ENCODE data around the gene AARS2. TPM values are rescaled to one million over a fixed set of nuclear protein-coding genes. Genes with fewer than 3 reads are reported as not detected.

Gene AARS2
- total and polyA plus RNA-seq, 2 of the 8 experiments (the other 6 are each of a cell fraction or from before 2014, with no cell fraction given) = 8.6 to 20.4 TPM

GRCh38 chr6:44286747-44287146 is 26.4 kb downstream of the AARS2 start:
- no peak overlapping the region for H3K14ac ChIP-seq (ENCODE audit: insufficient read length)
- no peak overlapping the region for H2BK5ac ChIP-seq (ENCODE audit: low read depth, low read length)
- no peak overlapping the region for H2BK20ac ChIP-seq (ENCODE audit: low read length)
- WGBS, 2 experiments (ENCODE audit: extremely low coverage in 1 of 2, insufficient coverage in 1 of 2, insufficient read length in 1 of 2, insufficient replicate concordance in 2 of 2, low coverage in 1 of 2, low lambda C conversion rate in 2 of 2, missing lambda C conversion rate in 1 of 2) = 42% methylated on average over 2 of the region's 2 CpGs; no CpG with 5 or more reads in 1 of the 2 experiments
- H4K5ac ChIP-seq (ENCODE audit: insufficient read length, low read depth, low read length) = no peak overlapping the region
- H4K8ac ChIP-seq (ENCODE audit: extremely low read depth, insufficient read depth, low read length) = no peak overlapping the region
- no peak overlapping the region for H2BK120ac ChIP-seq (replicated peaks; ENCODE audit: low read depth, low read length)
- DNase-seq (ENCODE audit: low read depth in 1 of 2, low spot score in 2 of 2) (no peak), FAIRE-seq (no peak)
- CTCF ChIA-PET (ENCODE audit: partially characterized antibody) = interaction anchor here (0.9 to 3.5 kb wide), 3 partner anchors 10 to 33 kb away, joined by 3 to 29 read pairs (median 3); no protein-coding TSS in a partner anchor
- no peaks in the 10 kb centered on the region for H3K23me2 ChIP-seq (ENCODE audit: low read depth, low read length)
- H3K27ac ChIP-seq (ENCODE audit: low read depth, low read length) = no peak overlapping the region
- H4K91ac ChIP-seq (replicated peaks; ENCODE audit: insufficient read length, low read length) = no peak overlapping the region
- no peak overlapping the region for H2BK15ac ChIP-seq (ENCODE audit: low read length)
- no peak overlapping the region for H3K56ac ChIP-seq (replicated peaks; ENCODE audit: insufficient read length, low read depth, low read length)
- no peaks in the 10 kb centered on the region for H4K20me1 ChIP-seq (replicated peaks in 1 of 2; ENCODE audit: control insufficient read depth in 1 of 2, insufficient read depth in 2 of 2, low read length in 2 of 2)
- H3K79me1 ChIP-seq (ENCODE audit: low read depth, low read length) = no peaks in the 10 kb centered on the region
- H2AK5ac ChIP-seq (ENCODE audit: low read depth, low read length) = no peak overlapping the region
- POLR2A ChIA-PET (ENCODE audit: partially characterized antibody) = interaction anchor here (0.5 to 5.1 kb wide), 5 partner anchors 10 to 68 kb away, joined by 3 to 48 read pairs (median 3); no protein-coding TSS in a partner anchor
- H3K79me2 ChIP-seq (ENCODE audit: control insufficient read depth in 1 of 2, insufficient read depth in 2 of 2, low read length in 2 of 2) = no peaks in the 10 kb centered on the region
- H3K36me3 ChIP-seq (ENCODE audit: control insufficient read depth in 2 of 4, insufficient read depth in 4 of 4, low read length in 3 of 4) = no peaks in the 10 kb centered on the region
- no peak overlapping the region for H3K23ac ChIP-seq (ENCODE audit: insufficient read length)
- H3K18ac ChIP-seq (ENCODE audit: extremely low read depth, low read length) = no peak overlapping the region
- TF ChIP-seq GABPA (IDR thresholded peaks at IDR 0.05; ENCODE audit: borderline replicate concordance, insufficient read depth, low read length) (no peak), CTCF (IDR thresholded peaks at IDR 0.05; ENCODE audit: control extremely low read depth in 1 of 3, insufficient read depth in 1 of 3, low read depth in 1 of 3, low read length in 3 of 3) (peak in 1 of 3 experiments; percentile 27; a peak in 2 of 4 replicates)
- H3K4me1 ChIP-seq (replicated peaks in 1 of 4; ENCODE audit: control insufficient read depth in 3 of 4, insufficient read depth in 4 of 4, low read length in 3 of 4) = no peaks in the 10 kb centered on the region
- H3K4me3 ChIP-seq (ENCODE audit: extremely low read depth in 1 of 4, insufficient read depth in 2 of 4, low read depth in 3 of 4, low read length in 4 of 4) = no peak overlapping the region
- no peak overlapping the region for H3K4me2 ChIP-seq (ENCODE audit: insufficient read depth in 1 of 2, low read depth in 2 of 2, low read length in 2 of 2)
- H3K9ac ChIP-seq (replicated peaks in 1 of 4; ENCODE audit: extremely low read depth in 1 of 4, low read depth in 3 of 4, low read length in 3 of 4) = no peak overlapping the region
- no peak overlapping the region for H2AFZ ChIP-seq (ENCODE audit: low read length)
- peaks cover 0 to 7% (median 1%) of the 10 kb centered on the region in 4 experiments; a peak in 3 of 7 replicates for H3K27me3 ChIP-seq (replicated peaks in 1 of 4; ENCODE audit: control insufficient read depth in 3 of 4, extremely low read depth in 1 of 4, insufficient read depth in 3 of 4, low read length in 3 of 4)
- H2BK12ac ChIP-seq (ENCODE audit: low read depth, low read length) = no peak overlapping the region
- no peaks in the 10 kb centered on the region for H3K9me3 ChIP-seq (ENCODE audit: insufficient read depth in 2 of 2, low read depth in 1 of 2, low read length in 1 of 2)
- no peak overlapping the region for H3K4ac ChIP-seq (replicated peaks; ENCODE audit: insufficient read length, low read depth, low read length)
